Ramos (cell line): ENCODE measurements around the gene MPRIP.
"Not testable (repeated sequence)": the region's sequence is repeated elsewhere in the genome, so short reads cannot be mapped to it uniquely, and the experiment has no call there.

Source experiments
- in situ Hi-C: fragments of 300-500 bp; cut with MboI; formaldehyde crosslinking; loops from one replicate; pipeline ENCODE4 v1.14.3; 2022; ENCODE audit warnings: low sequenced_read_pairs; ENCODE audit not compliant: unreplicated experiment

The MPRIP gene

DNA sequence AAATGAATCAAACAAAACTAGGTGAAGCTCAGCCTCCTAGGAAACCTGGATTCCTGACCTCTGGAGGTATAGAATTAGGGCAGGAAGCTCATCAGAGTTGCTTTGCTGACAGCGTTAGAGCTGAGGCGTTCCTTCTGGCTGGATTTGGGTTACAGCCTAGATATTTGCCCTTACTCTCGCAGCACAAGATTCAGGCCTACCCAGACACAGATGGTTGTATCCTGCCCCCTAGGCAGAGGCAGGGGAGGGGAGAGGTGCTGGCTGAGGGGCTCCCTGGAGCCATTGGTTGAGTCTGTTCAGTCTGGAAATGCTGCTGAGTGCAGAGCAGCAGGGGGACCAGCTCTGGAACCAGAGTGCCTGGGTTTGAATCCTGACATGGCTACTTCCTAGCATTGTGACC lies 78.4 kb downstream of the MPRIP start:
- in situ Hi-C loops, result no loop called here

DNA sequence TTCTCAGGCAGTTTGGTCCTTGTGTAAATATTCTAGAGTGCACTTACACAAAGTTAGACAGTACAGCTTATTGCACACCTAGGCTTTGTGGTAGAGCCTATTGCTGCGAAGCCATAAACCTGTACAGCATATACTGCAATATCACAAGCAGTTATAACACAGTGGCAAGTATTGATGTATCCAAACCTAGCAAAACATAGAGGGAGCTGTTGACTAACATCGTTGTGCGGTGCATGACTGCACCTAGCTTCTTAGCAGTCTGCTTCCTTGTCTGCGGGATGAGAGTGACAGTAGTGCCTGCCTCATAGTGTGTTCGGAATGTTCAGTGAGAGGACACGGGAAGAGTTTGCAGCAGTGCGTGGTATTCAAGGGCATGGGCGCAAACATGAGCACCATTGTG lies 78.9 kb downstream of the MPRIP start:
- in situ Hi-C loops, result no loop called here

DNA sequence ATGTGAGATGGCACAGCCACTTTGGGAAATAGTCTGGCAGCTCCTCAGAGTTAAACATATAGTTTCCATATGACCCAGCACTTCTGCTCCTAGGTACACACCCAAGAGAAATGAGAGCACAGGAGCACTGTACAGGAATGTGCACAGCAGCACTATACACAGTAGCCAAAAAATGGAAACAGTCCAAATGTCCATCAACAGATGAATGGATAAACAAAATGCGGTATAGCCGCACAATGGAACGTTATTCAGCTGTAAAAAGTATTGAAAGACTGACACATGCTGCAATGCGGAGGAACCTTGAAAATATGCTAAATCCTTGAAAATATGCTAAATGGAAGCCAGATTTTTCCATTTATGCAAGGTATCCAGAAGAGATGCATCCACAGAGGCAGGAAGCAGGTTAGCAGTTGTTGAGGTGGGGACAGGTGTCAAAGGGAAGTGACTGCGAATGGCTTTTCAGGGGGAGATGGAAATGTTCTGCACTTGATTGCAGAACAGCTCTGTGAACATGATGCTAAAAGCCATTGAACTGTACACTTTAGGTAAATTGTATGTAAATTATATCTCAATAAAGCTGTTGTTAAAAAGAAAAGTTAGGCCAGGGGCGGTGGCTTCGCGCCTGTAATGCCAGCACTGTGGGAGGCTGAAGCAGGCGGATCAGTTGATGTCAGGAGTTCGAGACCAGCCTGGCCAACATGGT lies 80.7 kb downstream of the MPRIP start:
- in situ Hi-C loops, result no loop called here

DNA sequence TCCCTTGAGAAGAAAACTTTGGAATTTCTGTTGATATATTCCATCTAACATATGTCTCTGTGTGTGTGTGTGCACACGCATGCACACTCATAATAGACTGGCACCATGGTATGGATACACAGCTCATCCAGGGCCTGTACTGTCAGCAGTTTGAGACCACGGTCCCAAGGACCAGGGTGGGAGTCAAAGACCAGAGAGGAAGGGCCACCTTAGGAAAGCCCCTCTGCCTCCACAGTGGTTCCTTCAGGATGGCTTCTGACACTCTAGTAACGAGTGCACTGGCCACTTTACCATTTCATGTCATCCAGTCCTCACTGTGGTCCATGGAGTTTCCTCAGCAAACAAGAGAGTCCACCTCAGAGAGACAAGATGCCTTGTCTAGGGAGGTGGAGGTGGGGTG lies 82.1 kb downstream of the MPRIP start:
- in situ Hi-C loops, result no loop called here

DNA sequence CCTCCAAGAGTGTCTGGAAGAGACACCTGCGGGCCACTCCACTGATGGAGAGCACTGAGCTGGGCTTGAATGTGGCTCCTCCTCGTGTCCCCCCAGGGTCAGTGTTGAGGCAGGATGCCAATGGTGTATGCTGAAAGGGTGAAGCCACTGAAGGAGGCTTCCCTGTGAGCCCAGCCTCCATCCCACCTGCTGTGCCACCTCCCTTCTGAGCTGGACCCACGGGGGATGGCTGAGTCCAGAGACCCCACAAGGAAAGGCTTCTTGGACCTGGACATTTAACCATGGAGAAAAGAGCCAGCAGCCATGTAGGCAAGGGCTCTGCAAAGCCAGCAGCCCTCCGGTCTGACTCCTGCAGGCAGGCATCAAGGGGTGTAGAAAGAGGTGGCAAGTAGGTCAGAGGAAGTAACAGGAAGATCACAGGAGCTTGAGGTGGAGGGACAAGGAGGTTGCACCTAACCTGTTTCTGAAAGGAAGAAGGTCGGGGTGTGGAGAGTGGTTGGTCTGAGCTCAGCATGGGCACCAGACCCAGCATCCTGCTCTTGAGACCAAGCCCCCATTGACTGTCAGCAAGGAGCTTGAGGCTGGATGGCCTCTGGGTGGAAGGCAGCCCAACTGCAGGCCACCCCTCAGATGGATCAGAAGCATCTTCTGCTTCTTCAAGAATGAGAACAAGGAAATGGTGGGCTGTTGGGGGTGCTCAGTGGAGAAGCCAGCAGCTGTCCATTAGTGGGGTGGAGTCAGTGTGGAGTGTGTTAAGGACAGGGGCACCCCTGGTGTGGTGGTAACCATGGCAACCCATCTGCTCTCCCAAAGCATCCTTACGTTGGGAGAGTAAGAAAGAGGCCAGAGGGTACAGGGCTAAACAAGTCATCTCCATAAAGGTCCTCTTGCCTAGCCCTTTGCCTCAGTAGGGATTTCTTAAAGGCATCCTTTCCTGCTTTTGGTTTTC lies 83.2 kb downstream of the MPRIP start:
- in situ Hi-C loops, result no loop called here

DNA sequence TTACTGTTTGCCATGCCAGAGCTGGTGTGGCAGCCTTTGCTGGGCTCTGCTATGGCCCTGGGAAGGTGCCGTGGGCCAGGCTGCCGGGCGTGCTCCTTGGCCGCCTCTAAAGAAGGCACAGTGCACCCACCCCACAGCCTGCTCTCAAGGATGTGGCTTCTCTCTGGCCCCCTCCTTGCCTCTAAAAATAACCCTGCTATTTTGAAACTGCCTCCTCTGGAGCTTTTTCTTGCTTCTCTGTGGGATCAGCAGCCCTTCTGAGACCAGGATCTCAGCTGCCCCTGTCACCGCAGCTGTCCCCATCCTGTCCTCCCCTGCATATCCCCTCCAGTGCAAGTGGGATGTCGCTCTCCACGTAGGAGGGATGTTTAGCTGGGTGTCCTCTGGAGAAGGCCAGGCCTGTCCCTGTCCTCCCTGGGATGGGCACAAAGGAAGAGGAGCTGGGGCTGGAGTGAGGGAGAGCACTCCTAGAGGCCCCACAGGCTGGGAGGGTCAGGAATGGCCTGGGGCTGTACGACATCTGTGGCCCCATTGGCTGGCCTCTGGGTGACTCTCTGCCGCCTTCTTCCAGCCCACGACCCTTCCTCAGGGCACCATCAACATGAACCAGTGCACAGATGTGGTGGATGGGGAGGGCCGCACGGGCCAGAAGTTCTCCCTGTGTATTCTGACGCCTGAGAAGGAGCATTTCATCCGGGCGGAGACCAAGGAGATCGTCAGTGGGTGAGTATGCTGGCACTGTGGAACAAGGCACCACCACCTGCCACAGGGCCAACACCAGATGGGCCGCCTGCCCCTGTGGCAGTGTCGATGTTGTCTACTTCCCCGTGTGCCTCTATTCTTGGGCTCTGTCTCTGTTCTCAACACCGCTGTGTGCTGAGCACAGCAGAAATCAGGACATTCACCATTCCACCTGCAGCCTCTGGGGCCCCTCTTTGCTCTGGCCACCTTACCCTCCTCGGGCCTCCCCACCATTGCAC lies 84.2 kb downstream of the MPRIP start:
- in situ Hi-C loops, result no loop called here

DNA sequence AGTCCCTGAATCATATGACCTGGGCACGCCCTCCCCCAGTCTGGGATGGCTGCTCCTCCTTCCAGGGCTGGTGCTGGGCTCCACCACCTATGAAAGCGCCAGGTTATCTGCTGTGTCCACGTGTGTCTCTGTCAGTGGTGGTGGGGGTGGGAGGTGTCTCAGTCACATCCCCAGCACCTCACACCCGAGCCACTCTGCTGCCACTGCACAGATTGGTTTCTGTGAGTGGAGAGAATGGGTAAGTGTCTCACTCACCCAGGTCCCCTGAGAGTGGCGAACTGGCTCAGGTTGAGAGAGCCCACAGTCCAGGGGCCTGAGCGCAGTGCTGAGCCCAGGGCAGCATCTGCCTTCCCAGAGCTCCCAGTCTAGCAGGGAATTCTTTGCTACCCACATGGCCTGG lies 84.9 kb downstream of the MPRIP start:
- in situ Hi-C loops, result no loop called here

DNA sequence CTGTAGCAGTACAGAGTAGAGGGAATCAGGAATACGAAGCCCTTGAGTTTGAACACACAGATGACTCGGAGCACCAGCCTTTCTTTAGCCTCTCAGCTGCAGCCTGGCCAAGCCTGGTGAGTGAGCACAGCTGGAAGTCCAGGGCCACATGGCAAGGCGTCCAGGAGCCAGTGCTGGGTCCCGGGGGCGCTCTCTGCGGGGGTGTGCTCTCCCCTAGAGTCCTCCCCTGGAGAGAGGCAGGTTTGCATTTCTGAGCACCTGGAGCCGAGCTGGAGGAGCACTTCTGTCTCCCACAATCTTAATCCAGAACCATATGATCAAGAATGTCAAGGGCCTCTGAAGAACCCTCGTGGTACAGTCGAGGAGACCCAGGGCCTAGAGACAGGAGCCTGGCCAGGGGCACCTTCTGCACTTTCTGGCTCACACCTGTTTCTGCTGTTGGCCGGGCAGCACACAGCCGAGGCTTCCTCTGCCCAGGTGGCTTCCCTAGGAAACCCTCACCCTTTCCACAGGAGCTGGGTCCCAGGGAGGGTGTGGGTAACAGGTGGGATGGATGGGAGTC lies 85.6 kb downstream of the MPRIP start:
- in situ Hi-C loops, result no loop called here

DNA sequence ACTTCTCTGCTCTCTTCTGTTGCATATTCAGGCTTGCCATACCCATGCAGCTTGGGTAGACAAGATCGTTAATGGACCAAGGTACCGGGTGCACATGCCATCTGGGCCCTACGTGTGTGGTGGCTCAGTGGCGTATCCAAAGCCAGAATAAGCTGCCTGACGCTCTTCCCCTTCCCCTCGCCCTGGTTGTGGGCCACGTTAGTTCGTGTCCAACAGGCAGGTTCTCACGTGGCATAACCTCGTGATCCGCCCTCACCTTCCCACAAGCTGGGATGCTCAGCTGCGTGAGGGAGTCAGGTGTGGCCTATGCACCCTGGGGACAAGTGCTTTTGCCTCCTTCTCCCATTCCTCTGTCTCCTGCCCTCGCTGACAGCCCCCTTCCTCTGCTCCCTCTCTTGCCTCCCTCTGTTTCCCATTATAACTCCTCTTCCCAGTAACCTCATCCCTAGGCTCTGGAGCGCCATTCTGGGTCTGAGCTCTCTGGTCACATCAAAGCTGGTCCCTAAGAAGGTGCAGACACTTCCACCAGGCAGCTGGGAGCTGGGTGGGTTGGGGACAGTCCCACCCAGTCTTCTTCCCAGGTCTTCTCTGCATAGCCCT lies 86.3 kb downstream of the MPRIP start:
- in situ Hi-C loops, result no loop called here

DNA sequence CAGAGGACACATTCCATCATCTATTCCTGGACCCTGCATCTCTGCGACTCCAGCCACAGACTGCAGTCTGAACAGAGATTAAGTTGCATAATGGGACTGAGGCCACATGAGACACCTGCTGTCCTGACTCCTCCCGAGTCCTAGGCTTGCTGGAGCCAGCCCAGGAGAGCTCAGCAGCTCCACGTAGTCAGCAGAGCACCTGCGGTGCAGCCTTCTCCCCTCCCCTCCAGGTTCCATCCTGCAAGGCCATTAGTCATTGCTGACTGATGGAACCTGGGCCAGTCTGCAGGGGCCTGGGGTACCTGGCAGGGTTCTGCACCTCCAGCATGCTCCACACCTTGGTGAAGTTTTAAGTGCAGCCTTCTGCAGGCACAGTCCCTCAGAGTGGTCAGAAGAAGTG lies 87.2 kb downstream of the MPRIP start:
- in situ Hi-C loops, result no loop called here

DNA sequence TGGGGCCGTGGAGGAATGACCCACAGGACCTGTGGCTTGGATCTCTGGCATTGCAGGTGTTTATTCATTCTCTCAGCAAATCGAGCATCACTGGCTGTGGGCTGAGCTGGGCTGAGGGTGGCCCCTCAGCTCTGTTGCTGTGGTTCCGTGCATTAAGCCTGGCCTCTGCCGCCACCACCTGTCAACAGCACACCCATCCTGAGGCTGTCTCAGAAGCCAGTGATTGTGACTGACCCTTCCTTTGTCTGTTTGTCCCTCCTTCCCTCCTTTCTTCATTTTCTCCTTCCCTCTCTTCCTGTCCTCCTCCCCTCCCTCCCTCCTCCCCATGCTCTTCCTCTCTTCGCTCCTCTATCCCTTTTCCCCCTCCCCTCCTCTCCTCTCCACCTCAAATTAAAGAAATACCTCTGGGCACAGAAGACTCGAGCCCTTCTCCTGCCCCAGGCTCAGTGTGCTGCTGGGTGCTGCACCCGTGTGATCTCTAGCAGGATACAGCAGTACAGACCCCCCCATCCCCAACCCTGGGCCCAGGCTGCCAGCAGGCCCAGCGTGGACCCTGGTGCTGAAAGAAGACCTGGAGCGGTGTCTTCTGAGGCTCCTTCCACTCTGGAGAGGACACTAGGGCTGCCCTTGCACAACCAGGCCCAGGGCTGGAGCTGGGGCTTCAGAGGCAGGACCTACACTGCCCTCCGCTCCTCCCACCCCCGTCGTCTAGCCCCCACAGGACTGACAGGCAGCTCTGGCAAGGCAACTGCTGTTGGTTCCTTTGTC lies 88.0 kb downstream of the MPRIP start:
- in situ Hi-C loops, result no loop called here

DNA sequence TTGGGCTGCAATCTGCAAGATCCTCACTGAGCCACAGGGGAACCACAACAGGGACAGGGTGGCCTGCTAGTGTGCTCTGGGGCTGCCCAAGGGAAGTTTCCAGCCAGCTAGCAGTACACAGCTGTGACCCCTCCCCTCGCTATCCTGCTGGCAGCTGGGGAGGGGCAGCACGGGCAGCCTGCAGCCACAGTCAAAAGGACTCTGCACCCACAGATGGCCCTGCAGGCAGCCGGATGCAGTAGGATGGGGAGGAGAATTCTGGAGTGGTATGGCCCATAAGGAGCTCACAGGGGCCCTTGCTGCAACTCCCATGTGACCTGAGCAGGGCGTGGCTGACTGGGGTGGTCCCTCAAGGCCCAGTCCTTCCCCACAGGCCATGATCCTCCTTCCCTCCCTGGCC lies 89.6 kb downstream of the MPRIP start:
- in situ Hi-C loops, result no loop called here

DNA sequence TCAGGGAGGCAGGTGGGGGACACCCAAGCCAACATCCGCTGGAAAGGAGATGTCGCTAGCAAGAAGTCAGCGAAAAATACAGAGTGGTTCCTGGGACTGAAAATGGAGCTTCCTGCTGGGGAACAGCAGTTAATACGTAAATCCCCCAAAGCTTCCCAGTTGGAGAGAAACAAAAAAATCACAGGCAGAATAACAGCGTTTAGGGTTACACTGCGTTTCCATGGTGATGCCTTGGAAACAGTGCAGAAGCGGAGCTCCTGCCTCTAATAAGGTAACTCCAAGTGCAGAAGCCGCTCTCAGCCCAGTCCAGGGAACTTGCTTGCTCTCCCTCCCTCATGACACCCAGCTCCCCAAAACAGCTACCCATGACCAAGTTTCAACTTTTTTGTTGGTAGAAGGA lies 90.5 kb downstream of the MPRIP start:
- in situ Hi-C loops, result no loop called here

DNA sequence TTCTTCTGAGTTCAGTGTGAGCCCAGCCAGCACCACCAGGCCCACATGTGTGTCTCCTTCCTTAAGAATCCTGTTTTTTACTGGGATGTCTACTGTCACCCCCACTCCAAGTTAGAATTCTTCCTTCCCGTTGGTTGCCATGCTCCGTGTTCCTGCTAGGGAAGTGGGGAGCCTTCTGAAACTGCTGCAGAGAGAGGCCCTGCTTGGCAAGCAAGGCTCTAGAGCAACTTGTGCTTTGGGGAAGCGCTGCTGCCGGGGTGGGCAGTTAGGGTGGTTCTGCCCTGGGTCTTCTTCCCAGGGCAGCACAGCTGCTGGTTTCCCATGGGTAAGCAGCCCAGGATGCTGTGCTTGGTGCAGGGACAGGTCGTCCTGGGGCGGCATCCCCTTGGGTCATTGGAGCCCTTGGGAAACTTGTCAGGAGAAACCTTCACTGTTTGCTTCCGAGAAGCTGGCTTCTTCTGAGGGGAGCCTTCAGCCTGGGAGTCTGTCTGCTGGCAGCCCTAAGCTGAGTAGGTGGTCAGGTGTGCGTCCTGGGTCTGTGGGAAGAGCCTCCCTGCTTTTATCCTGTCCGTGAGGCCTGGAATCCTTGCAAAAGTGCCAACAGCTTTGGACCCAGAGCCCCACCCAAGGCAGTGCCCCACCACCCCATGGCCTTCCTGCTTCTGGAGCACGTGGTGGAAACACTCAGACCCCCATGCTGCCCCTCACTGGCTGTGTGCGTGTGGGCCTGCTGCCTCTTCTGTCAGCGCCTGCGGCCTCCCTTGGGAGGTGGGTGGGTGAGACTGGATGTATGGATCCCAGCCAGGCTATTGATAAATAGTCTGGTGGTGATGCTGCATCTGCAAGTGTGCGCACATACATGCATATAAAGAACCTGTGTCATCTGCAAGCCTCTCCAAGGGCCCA lies 92.0 kb downstream of the MPRIP start:
- in situ Hi-C loops, result no loop called here

DNA sequence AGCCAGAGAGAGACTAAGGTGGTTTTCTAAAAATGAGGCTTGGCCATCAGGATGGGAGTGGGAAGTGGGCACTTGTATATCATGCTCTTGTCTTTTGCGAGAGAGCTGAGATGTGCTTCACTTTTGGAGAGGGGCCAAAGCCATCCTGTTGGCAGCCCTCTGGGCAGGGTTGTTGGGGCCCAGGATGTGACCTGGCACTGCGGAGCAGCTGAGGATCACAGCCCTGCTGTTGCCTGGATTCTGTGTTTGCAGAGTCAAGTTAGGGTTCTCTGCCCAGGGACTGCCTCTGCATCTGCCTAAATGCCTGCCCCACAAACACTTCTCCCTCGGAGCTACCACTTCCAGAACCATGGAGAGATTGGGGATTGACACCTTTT lies 92.7 kb downstream of the MPRIP start:
- in situ Hi-C loops, result no loop called here

DNA sequence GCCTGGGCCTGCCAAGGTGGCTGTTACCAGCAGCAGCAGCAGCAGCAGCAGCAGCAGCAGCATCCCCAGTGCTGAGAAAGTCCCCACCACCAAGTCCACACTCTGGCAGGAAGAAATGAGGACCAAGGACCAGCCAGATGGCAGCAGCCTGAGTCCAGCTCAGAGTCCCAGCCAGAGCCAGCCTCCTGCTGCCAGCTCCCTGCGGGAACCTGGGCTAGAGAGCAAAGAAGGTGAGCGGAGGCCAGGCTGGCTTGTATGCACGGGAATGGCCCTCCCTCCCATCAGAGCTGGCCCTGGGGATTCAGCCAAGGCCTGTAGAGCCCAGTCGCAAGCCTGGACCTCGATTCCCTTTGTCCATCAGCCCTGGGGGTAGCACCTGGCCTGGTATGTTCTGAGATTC lies 94.0 kb downstream of the MPRIP start:
- in situ Hi-C loops, result not testable (repeated sequence)

DNA sequence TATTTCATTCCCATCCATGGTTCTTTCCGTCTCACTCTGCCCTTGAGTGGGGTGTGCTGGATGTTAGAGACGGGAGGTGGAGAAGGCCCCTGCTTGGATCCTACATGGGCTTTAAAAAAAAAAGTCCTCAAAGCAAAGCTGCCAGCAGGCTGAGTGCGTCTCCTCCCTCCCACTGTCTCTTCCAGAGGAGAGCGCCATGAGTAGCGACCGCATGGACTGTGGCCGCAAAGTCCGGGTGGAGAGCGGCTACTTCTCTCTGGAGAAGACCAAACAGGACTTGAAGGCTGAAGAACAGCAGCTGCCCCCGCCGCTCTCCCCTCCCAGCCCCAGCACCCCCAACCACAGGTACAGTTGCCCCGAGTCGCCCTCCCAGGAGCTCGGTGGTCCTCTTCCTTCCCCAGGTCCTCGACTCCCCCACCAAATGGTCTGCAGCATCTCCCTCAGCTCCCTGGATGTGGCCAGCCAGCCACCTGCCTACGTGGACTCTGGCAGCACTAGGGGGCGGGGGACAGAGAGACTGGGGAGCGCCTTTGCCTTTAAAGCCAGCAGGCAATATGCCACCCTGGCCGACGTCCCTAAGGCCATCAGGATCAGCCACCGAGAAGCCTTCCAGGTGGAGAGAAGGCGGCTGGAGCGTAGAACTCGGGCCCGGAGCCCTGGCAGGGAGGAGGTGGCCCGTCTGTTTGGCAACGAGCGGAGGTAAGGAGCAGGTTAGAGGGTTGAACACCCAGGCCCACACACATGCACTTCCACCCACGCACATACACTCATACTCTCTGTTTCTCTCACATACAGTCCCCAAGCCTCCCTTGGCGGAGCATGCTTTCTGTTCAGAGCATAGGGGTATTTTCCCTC lies 95.7 kb downstream of the MPRIP start:
- in situ Hi-C loops, result no loop called here
